BE2C (cell line): ENCODE measurements around the gene REP15.

Experiments
- DNase-seq: peaks from one replicate; pipeline ENCODE4 v3.0.0-alpha.2; 2020
- H3K27me3 ChIP-seq: fragments of 250-450 bp; sonication (Bioruptor Pico); 2 replicates; pipeline ENCODE4 v1.5.1; 2020; ENCODE audit warnings: mild to moderate bottlenecking
- H3K36me3 ChIP-seq: fragments of 250-450 bp; sonication (Bioruptor Pico); 2 replicates; pipeline ENCODE4 v1.5.1; 2020; ENCODE audit warnings: mild to moderate bottlenecking
- H3K4me1 ChIP-seq: fragments of 250-450 bp; sonication (Bioruptor Pico); 2 replicates; pipeline ENCODE4 v1.5.1; 2020
- H3K4me3 ChIP-seq: 2 replicates; pipeline ENCODE4 v1.5.1; 2011; ENCODE audit warnings: low read depth, low read length
- H3K9me3 ChIP-seq: fragments of 250-450 bp; sonication (Bioruptor Pico); 2 replicates; pipeline ENCODE4 v1.5.1; 2020
- TF ChIP-seq, protein P1 (sequence below): IDR thresholded peaks from 2 replicates; pipeline ENCODE4 v1.5.1; 2012; ENCODE audit warnings: mild to moderate bottlenecking, low read depth, low read length

Gene REP15

DNA sequence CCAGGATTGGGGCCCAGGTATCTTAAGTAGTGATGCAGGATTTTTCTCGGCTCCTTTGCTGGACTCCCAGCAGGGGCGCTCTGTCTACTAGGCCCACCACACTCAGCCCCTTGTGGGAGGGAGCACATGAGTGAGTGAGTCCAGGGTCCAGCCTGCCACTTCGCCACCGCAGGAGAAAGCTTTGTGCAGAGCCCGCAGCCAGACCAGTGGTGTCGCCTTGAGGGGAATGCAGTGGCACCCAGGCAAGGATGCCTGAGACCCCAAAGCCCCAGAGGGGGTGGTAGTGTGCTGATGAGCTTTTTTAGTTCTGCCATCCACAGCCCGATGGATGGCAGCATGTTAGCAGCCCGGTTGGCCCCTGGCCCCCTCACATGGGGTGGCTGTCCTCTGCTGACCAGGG lies 9.0 kb downstream of the REP15 start:
- H3K36me3 ChIP-seq = no peaks in the 10 kb centered on the region
- H3K27me3 ChIP-seq = no peaks in the 10 kb centered on the region; the same call in 1 of the 2 replicates
- no peaks in the 10 kb centered on the region; the same call in 1 of the 2 replicates for H3K4me1 ChIP-seq
- TF ChIP-seq, protein P1, sequence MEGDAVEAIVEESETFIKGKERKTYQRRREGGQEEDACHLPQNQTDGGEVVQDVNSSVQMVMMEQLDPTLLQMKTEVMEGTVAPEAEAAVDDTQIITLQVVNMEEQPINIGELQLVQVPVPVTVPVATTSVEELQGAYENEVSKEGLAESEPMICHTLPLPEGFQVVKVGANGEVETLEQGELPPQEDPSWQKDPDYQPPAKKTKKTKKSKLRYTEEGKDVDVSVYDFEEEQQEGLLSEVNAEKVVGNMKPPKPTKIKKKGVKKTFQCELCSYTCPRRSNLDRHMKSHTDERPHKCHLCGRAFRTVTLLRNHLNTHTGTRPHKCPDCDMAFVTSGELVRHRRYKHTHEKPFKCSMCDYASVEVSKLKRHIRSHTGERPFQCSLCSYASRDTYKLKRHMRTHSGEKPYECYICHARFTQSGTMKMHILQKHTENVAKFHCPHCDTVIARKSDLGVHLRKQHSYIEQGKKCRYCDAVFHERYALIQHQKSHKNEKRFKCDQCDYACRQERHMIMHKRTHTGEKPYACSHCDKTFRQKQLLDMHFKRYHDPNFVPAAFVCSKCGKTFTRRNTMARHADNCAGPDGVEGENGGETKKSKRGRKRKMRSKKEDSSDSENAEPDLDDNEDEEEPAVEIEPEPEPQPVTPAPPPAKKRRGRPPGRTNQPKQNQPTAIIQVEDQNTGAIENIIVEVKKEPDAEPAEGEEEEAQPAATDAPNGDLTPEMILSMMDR = peak; percentile 37
- peak; percentile 19 for DNase-seq
- no peaks in the 10 kb centered on the region for H3K9me3 ChIP-seq
- H3K4me3 ChIP-seq = no peak overlapping the region

DNA sequence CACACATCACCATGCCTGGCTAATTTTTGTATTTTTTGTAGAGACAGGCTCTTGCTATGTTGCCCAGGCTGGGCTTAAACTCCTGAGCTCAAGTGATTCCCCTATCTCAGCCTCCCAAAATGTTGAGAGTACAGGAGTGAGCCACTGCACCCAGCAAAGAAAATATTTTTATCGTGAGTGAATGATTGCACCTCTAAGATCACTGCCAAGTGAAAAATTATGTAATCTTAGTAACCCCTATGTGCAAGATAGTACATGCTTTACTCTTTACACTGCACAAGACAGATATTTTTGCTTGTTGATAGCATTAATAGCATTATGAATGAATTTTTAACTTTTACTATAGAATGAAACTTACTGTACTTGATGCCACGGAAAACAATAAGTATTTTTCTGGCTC lies 11.0 kb downstream of the REP15 start:
- no peak overlapping the region for H3K4me3 ChIP-seq
- no peaks in the 10 kb centered on the region for H3K9me3 ChIP-seq
- H3K4me1 ChIP-seq = no peaks in the 10 kb centered on the region; the same call in 1 of the 2 replicates
- no peaks in the 10 kb centered on the region for H3K36me3 ChIP-seq
- DNase-seq = no peak
- no peaks in the 10 kb centered on the region; the same call in 1 of the 2 replicates for H3K27me3 ChIP-seq
- TF ChIP-seq, protein P1 = no peak

GRCh38 chr12:27709212-27709931 lies 13.1 kb downstream of the REP15 start:
- no peak for DNase-seq
- TF ChIP-seq, protein P1 = no peak
- no peaks in the 10 kb centered on the region; the same call in 1 of the 2 replicates for H3K4me1 ChIP-seq
- peak overlapping the region; percentile 100 for H3K4me3 ChIP-seq
- no peaks in the 10 kb centered on the region for H3K27me3 ChIP-seq
- H3K36me3 ChIP-seq = peaks cover 5% of the 10 kb centered on the region
- H3K9me3 ChIP-seq = no peaks in the 10 kb centered on the region

GRCh38 chr12:27709932-27710591 lies 13.8 kb downstream of the REP15 start:
- H3K9me3 ChIP-seq = no peaks in the 10 kb centered on the region
- H3K36me3 ChIP-seq = peaks cover 5% of the 10 kb centered on the region
- TF ChIP-seq, protein P1 = no peak
- H3K4me3 ChIP-seq = peak overlapping the region; percentile 100
- no peaks in the 10 kb centered on the region for H3K27me3 ChIP-seq
- H3K4me1 ChIP-seq = no peaks in the 10 kb centered on the region; the same call in 1 of the 2 replicates
- DNase-seq = no peak

DNA sequence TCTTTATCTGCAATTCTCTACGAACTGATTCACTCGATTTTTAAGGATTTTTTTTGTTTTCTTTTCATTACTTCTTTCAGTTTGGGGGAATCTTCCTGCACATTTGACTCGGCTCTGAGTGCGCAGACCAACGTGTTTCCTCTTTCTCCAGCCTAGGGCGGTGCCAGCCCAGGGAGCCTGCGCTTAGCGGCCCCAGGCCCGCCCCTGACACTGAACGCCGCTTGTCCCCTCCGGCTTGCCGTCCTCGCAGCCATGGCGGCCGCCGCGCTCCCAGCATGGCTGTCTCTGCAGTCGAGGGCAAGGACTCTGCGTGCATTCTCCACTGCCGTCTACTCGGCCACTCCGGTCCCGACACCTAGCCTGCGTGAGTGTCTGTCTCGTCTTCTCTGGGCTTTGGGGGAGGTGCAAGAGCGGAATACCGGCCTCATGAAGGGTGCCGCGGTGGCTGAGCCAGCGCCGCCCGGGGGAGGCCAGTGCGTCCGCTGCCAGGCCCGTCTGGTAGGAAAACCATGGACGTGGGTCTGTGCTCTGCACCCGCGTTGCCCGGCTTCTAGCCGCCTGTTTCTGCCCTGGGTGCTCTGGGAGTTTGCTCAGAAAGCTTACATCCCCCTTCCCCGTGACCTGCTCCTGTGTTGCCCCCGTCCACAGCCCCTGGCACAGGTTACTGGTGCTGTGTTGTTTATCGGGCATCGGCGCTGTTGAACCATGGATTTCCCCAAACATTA lies 14.5 kb downstream of the REP15 start, which contains the start of gene MRPS35:
MRPS35 (plus strand) TSS at position 241 of the 725 bp plus-strand sequence; CDS start at position 253, 12 bp downstream.
- DNase-seq = peak; percentile 92
- Histone ChIP-seq H3K36me3 (peaks cover 7% of the 10 kb centered on the region), H3K27me3 (no peaks in the 10 kb centered on the region), H3K4me1 (no peaks in the 10 kb centered on the region; the same call in 1 of the 2 replicates), H3K9me3 (no peaks in the 10 kb centered on the region), H3K4me3 (peak within 1 kb of the TSS; percentile 100)
- TF ChIP-seq, protein P1 = no peak
